GM23338 (cell line): ENCODE measurements around the gene NCKAP5. TPM values are rescaled to one million over a fixed set of nuclear protein-coding genes. Genes with fewer than 3 reads are reported as not detected.

ENCODE experiments used
- ATAC-seq: fragments of 200-7000 bp; cut with Tn5 transposase; 3 replicates; pipeline ENCODE4 v1.9.1; 2020
- DNase-seq: peaks from one replicate; pipeline ENCODE4 v3.0.0-alpha.2; 2015; ENCODE audit warnings: low spot score
- H2AFZ ChIP-seq: fragments of 200-600 bp; sonication (generic); 2 replicates; pipeline ENCODE4 v1.8.0; 2016; ENCODE audit warnings: antibody characterized with exemption, mild to moderate bottlenecking, moderate library complexity
- H3F3A ChIP-seq: fragments of 200-600 bp; sonication (generic); replicated peaks from 2 replicates; pipeline ENCODE4 v1.8.0; 2017; ENCODE audit warnings: antibody characterized with exemption, mixed run types, low read depth
- H3K27ac ChIP-seq: fragments of 200-600 bp; sonication (generic); 2 replicates; pipeline ENCODE4 v1.6.1; 2016; ENCODE audit warnings: low read depth
- H3K27me3 ChIP-seq: fragments of 200-600 bp; sonication (generic); 2 replicates; pipeline ENCODE4 v1.8.0; 2016; ENCODE audit warnings: mild to moderate bottlenecking, mixed run types, moderate library complexity; ENCODE audit not compliant: insufficient read depth
- H3K36me3 ChIP-seq: fragments of 200-600 bp; sonication (generic); 2 replicates; pipeline ENCODE4 v1.8.0; 2016; ENCODE audit warnings: mild to moderate bottlenecking; ENCODE audit not compliant: insufficient read depth
- H3K4me1 ChIP-seq: fragments of 200-600 bp; sonication (generic); 2 replicates; pipeline ENCODE4 v1.8.0; 2016; ENCODE audit warnings: mild to moderate bottlenecking, moderate library complexity; ENCODE audit not compliant: insufficient read depth
- H3K4me2 ChIP-seq: fragments of 200-600 bp; sonication (generic); 2 replicates; pipeline ENCODE4 v1.7.1; 2017; ENCODE audit warnings: mixed run types
- H3K4me3 ChIP-seq: fragments of 200-600 bp; sonication (generic); 2 replicates; pipeline ENCODE4 v1.6.1; 2016; ENCODE audit warnings: mixed run types
- H3K79me2 ChIP-seq: fragments of 200-600 bp; sonication (generic); replicated peaks from 2 replicates; pipeline ENCODE4 v1.8.0; 2017; ENCODE audit warnings: mild to moderate bottlenecking; ENCODE audit not compliant: insufficient read depth
- H3K9me2 ChIP-seq: fragments of 200-600 bp; sonication (generic); 2 replicates; pipeline ENCODE4 v1.8.0; 2017; ENCODE audit not compliant: insufficient read depth
- H4K20me1 ChIP-seq: fragments of 200-600 bp; sonication (generic); replicated peaks from 2 replicates; pipeline ENCODE4 v1.8.0; 2017; ENCODE audit warnings: mild to moderate bottlenecking; ENCODE audit not compliant: insufficient read depth
- H3K27ac Mint-ChIP-seq: 2 replicates; pipeline ENCODE4 v1.8.0; 2020; ENCODE audit warnings: inconsistent platforms, mild to moderate bottlenecking, moderate library complexity, mixed read lengths
- H3K27me3 Mint-ChIP-seq: 3 replicates; pipeline ENCODE4 v1.8.0; 2022; ENCODE audit warnings: low read depth, mild to moderate bottlenecking, moderate library complexity, mixed read lengths, inconsistent platforms; ENCODE audit not compliant: insufficient read depth, poor library complexity
- H3K36me3 Mint-ChIP-seq: 3 replicates; pipeline ENCODE4 v1.8.0; 2021; ENCODE audit warnings: low read depth, mild to moderate bottlenecking, inconsistent platforms, moderate library complexity, mixed read lengths
- H3K4me1 Mint-ChIP-seq: 3 replicates; pipeline ENCODE4 v1.8.0; 2020; ENCODE audit warnings: mild to moderate bottlenecking, inconsistent platforms, mixed read lengths
- H3K4me3 Mint-ChIP-seq: 3 replicates; pipeline ENCODE4 v1.8.0; 2021; ENCODE audit warnings: moderate library complexity, mild to moderate bottlenecking, inconsistent platforms, mixed read lengths
- H3K9me3 Mint-ChIP-seq: 3 replicates; pipeline ENCODE4 v1.8.0; 2020; ENCODE audit warnings: moderate library complexity, mild to moderate bottlenecking, inconsistent platforms, mixed read lengths
- CREB1 ChIP-seq: fragments of 250-450 bp; sonication (Bioruptor Pico); IDR thresholded peaks from 2 replicates; pipeline ENCODE4 v1.5.0; 2020; ENCODE audit warnings: low read depth, mild to moderate bottlenecking, moderate library complexity
- EZH2phosphoT487 ChIP-seq: fragments of 200-600 bp; sonication (generic); IDR thresholded peaks from one replicate; pipeline ENCODE4 v1.8.1; 2018; ENCODE audit warnings: antibody characterized with exemption; ENCODE audit not compliant: unreplicated experiment
- POLR2AphosphoS5 ChIP-seq: IDR thresholded peaks from 2 replicates; pipeline ENCODE4 v1.6.1; 2016; ENCODE audit warnings: antibody characterized with exemption, low read depth
- STAT1 ChIP-seq: IDR thresholded peaks from one replicate; pipeline ENCODE4 v1.6.1; 2016; ENCODE audit warnings: antibody characterized with exemption; ENCODE audit not compliant: unreplicated experiment
- ZNF114 ChIP-seq: fragments of 250-450 bp; sonication (Bioruptor Pico); IDR thresholded peaks from 2 replicates; pipeline ENCODE4 v1.5.0; 2020; ENCODE audit warnings: mild to moderate bottlenecking, moderate library complexity
- ZNF331 ChIP-seq: fragments of 250-450 bp; sonication (Bioruptor Pico); IDR thresholded peaks from 2 replicates; pipeline ENCODE4 v1.5.0; 2020; ENCODE audit warnings: low read depth, mild to moderate bottlenecking, moderate library complexity
- polyA plus RNA-seq: library from polyadenylated mRNA; unstranded; fragments of >200 nt; fragmentation: Nextera tagmentation; extraction: Ambion mirVana; gene quantifications from 2 replicates; pipeline ENCODE4 v1.2.1, GENCODE V29; 2016
- total RNA-seq: library from RNA; depleted of rRNA; stranded (reverse); fragments of >200 nt; shearing (Covaris generic); gene quantifications from 2 replicates; pipeline ENCODE4 v1.2.3, GENCODE V29; 2014
- TF ChIP-seq, protein P1 (sequence below): IDR thresholded peaks from one replicate; pipeline ENCODE4 v1.6.1; 2018; ENCODE audit warnings: antibody characterized with exemption; ENCODE audit not compliant: unreplicated experiment
- TF ChIP-seq, protein P2 (sequence below), 2 experiments: fragments of 200-600 bp in 1 of 2; sonication (generic) in 1 of 2; conservative IDR thresholded peaks; 2 replicates each; pipeline versions ENCODE4 v1.5.1 to v1.6.1; 2016 to 2017; ENCODE audit warnings: antibody characterized with exemption in 2 of 2, low read depth in 2 of 2, mild to moderate bottlenecking in 2 of 2, moderate library complexity in 1 of 2

Gene NCKAP5
- total and polyA plus RNA-seq, 2 experiments from 2014 or later = 0.34 to 0.73 TPM

DNA sequence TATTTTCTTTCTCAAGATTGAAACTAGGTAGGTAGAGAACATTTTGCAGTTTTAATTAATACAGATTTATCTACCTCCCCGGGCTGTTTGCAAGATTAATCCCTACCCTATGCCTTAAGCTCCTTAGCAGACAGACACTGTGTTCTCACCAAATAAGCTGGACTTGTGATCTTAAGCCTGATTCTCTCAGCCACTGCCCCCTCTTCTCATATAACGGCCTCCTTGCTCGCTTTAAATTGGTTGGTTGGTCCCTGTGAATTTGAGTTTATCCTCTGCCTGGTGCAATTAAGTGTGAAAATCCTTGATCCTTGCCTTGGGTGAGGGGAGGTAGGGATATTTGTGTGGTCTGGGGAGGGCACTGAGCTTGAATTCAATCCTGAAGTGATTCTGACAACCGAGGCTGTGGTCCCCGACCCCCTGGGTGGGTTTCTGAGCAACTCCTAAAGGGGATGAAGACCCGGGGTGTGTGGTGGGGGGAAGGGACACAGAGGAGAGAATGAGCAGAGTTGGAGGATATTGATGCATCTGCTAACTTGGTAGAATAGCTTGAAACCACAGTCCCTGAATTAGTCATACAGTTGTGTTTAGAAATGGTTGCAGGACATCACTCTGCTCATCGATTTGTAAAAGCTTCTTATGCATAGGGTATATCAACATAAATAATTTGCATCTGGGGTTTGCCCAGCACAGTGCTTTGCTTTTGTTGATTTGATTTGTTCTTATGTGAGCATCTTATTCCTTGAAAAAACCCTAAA is 36.9 kb upstream of the NCKAP5 start (continued):
- TF ChIP-seq, protein P1, sequence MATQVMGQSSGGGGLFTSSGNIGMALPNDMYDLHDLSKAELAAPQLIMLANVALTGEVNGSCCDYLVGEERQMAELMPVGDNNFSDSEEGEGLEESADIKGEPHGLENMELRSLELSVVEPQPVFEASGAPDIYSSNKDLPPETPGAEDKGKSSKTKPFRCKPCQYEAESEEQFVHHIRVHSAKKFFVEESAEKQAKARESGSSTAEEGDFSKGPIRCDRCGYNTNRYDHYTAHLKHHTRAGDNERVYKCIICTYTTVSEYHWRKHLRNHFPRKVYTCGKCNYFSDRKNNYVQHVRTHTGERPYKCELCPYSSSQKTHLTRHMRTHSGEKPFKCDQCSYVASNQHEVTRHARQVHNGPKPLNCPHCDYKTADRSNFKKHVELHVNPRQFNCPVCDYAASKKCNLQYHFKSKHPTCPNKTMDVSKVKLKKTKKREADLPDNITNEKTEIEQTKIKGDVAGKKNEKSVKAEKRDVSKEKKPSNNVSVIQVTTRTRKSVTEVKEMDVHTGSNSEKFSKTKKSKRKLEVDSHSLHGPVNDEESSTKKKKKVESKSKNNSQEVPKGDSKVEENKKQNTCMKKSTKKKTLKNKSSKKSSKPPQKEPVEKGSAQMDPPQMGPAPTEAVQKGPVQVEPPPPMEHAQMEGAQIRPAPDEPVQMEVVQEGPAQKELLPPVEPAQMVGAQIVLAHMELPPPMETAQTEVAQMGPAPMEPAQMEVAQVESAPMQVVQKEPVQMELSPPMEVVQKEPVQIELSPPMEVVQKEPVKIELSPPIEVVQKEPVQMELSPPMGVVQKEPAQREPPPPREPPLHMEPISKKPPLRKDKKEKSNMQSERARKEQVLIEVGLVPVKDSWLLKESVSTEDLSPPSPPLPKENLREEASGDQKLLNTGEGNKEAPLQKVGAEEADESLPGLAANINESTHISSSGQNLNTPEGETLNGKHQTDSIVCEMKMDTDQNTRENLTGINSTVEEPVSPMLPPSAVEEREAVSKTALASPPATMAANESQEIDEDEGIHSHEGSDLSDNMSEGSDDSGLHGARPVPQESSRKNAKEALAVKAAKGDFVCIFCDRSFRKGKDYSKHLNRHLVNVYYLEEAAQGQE = no peak
- TF ChIP-seq STAT1 (no peak), ZNF331 (CRISPR knock-in tag) (no peak), CREB1 (CRISPR knock-in tag) (no peak)
- TF ChIP-seq, protein P2, sequence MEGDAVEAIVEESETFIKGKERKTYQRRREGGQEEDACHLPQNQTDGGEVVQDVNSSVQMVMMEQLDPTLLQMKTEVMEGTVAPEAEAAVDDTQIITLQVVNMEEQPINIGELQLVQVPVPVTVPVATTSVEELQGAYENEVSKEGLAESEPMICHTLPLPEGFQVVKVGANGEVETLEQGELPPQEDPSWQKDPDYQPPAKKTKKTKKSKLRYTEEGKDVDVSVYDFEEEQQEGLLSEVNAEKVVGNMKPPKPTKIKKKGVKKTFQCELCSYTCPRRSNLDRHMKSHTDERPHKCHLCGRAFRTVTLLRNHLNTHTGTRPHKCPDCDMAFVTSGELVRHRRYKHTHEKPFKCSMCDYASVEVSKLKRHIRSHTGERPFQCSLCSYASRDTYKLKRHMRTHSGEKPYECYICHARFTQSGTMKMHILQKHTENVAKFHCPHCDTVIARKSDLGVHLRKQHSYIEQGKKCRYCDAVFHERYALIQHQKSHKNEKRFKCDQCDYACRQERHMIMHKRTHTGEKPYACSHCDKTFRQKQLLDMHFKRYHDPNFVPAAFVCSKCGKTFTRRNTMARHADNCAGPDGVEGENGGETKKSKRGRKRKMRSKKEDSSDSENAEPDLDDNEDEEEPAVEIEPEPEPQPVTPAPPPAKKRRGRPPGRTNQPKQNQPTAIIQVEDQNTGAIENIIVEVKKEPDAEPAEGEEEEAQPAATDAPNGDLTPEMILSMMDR (conservative IDR thresholded peaks at IDR 0.05; ENCODE audit: low read depth in 2 of 2) = no peak

DNA sequence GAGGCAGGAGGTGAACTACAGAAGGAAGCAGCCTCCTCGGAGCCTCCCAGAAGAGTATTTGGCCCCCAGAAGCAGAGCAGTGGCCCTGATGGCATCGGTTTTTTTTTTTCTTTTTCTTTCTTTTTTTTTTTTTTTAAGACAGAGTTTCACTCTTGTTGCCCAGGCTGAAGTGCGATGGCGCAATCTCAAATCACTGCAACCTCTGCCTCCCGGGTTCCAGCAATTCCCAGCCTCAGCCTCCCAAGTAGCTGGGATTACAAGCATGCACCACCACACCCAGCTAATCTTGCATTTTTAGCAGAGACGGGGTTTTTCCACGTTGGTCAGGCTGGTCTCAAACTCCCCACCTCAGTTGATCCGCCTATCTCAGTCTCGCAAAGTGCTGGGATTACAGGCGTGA is 34.8 kb upstream of the NCKAP5 start:
- H3K79me2 ChIP-seq = no peaks in the 10 kb centered on the region
- Mint-ChIP-seq H3K4me1 (peaks cover 15% of the 10 kb centered on the region), H3K27me3 (peaks cover 4% of the 10 kb centered on the region), H3K4me3 (no peak overlapping the region), H3K27ac (no peak overlapping the region), H3K9me3 (no peaks in the 10 kb centered on the region), H3K36me3 (no peaks in the 10 kb centered on the region)
- H3K4me1 ChIP-seq = 0 out of 2 replicates have a peak, but pooled peaks cover 12% of the 10 kb centered on the region
- TF ChIP-seq ZNF331 (CRISPR knock-in tag) (no peak), STAT1 (no peak)
- no peaks in the 10 kb centered on the region for H3K27me3 ChIP-seq
- H3F3A ChIP-seq = no peaks in the 10 kb centered on the region
- H3K4me3 ChIP-seq = no peak overlapping the region
- H3K36me3 ChIP-seq = no peaks in the 10 kb centered on the region
- H4K20me1 ChIP-seq = no peaks in the 10 kb centered on the region
- no peak overlapping the region for H3K4me2 ChIP-seq
- DNase-seq = no peak
- H2AFZ ChIP-seq = no peak overlapping the region
- ATAC-seq = no peak
- no peaks in the 10 kb centered on the region for H3K9me2 ChIP-seq
- H3K27ac ChIP-seq = no peak overlapping the region

DNA sequence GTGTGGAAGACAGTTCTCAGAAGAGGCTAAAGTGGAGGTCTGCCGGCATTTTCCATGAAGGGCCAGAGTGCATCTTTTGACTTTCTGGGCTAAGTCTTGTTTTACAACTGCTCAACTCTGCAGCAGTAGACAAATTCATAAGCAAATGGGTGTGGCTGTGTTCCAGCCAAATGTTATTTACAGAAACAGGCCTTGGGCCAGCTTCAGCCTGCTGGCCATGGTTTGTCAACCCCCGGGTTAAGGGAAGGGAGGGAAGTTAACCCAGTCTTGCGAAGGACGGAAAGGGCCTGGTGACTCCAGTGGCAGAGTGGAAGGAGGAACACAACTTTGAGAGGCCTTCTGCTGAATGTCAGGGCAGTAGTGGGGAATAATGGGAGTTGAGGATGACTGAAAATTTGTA is 34.3 kb upstream of the NCKAP5 start:
- Histone ChIP-seq H3K79me2 (no peaks in the 10 kb centered on the region), H3K27ac (no peak overlapping the region), H3K27me3 (no peaks in the 10 kb centered on the region), H4K20me1 (no peaks in the 10 kb centered on the region), H3F3A (no peaks in the 10 kb centered on the region), H3K36me3 (no peaks in the 10 kb centered on the region), H3K4me2 (no peak overlapping the region), H3K4me3 (no peak overlapping the region), H2AFZ (no peak overlapping the region; the same call in 1 of the 2 replicates), H3K4me1 (0 out of 2 replicates have a peak, but pooled peaks cover 12% of the 10 kb centered on the region), H3K9me2 (no peaks in the 10 kb centered on the region)
- Mint-ChIP-seq H3K4me3 (no peak overlapping the region), H3K27me3 (peaks cover 4% of the 10 kb centered on the region), H3K4me1 (peaks cover 15% of the 10 kb centered on the region), H3K36me3 (no peaks in the 10 kb centered on the region), H3K9me3 (no peaks in the 10 kb centered on the region), H3K27ac (no peak overlapping the region)
- ATAC-seq (no peak), DNase-seq (no peak)
- TF ChIP-seq STAT1 (no peak), ZNF114 (CRISPR knock-in tag) (no peak), ZNF331 (CRISPR knock-in tag) (no peak), EZH2phosphoT487 (no peak), POLR2AphosphoS5 (no peak), CREB1 (CRISPR knock-in tag) (no peak)
